GM21390 (cell line): Measurements from ENCODE around the gene GPC5.
"Not testable (repeated sequence)": the region's sequence is repeated elsewhere in the genome, so short reads cannot be mapped to it uniquely, and the experiment has no call there.

ENCODE experiments used
- ATAC-seq: cut with Tn5 transposase; IDR thresholded peaks from one replicate; pipeline ENCODE4 v1.9.1; 2021; ENCODE audit not compliant: unreplicated experiment

Gene GPC5

GRCh38 chr13:92251671-92252210 lies 853.3 kb downstream of the GPC5 start:
- ATAC-seq, result no peak

GRCh38 chr13:92255526-92255925 lies 857.1 kb downstream of the GPC5 start:
- ATAC-seq, result no peak

GRCh38 chr13:92256211-92256610 lies 857.8 kb downstream of the GPC5 start:
- ATAC-seq, result no peak

- no peak for ATAC-seq
Measured at GRCh38 chr13:92259046-92259445, 860.6 kb downstream of the GPC5 start.

GRCh38 chr13:92259523-92259922 lies 861.1 kb downstream of the GPC5 start:
- ATAC-seq, result no peak

GRCh38 chr13:92260363-92260762 lies 861.9 kb downstream of the GPC5 start:
- ATAC-seq, result no peak

- ATAC-seq, result no peak
Measured at GRCh38 chr13:92262100-92262788, 863.8 kb downstream of the GPC5 start.

GRCh38 chr13:92265408-92265807 lies 867.0 kb downstream of the GPC5 start:
- no peak for ATAC-seq

GRCh38 chr13:92270990-92271389 lies 872.6 kb downstream of the GPC5 start:
- no peak for ATAC-seq

- no peak for ATAC-seq
Measured at GRCh38 chr13:92272177-92272576, 873.8 kb downstream of the GPC5 start.

GRCh38 chr13:92280986-92281385 lies 882.6 kb downstream of the GPC5 start:
- ATAC-seq, result not testable (repeated sequence)

GRCh38 chr13:92290718-92291307 lies 892.4 kb downstream of the GPC5 start:
- ATAC-seq, result not testable (repeated sequence)

- not testable (repeated sequence) for ATAC-seq
Measured at GRCh38 chr13:92294533-92294932, 896.1 kb downstream of the GPC5 start.

- ATAC-seq, result not testable (repeated sequence)
Measured at GRCh38 chr13:92296154-92296671, 897.8 kb downstream of the GPC5 start.

- ATAC-seq, result no peak
Measured at GRCh38 chr13:92297971-92298942, 899.8 kb downstream of the GPC5 start.

- no peak for ATAC-seq
Measured at GRCh38 chr13:92300651-92301050, 902.2 kb downstream of the GPC5 start.

GRCh38 chr13:92303428-92303827 lies 905.0 kb downstream of the GPC5 start:
- ATAC-seq, result no peak

GRCh38 chr13:92307752-92308151 lies 909.3 kb downstream of the GPC5 start:
- no peak for ATAC-seq

- no peak for ATAC-seq
Measured at GRCh38 chr13:92312823-92313222, 914.4 kb downstream of the GPC5 start.

GRCh38 chr13:92313382-92313781 lies 915.0 kb downstream of the GPC5 start:
- no peak for ATAC-seq

- ATAC-seq, result no peak
Measured at GRCh38 chr13:92315265-92315664, 916.8 kb downstream of the GPC5 start.
